GM20431 (cell line): ENCODE results near the gene BCAR3.
"Not testable (repeated sequence)": the region's sequence is repeated elsewhere in the genome, so short reads cannot be mapped to it uniquely, and the experiment has no call there.

Experiments
- in situ Hi-C: fragments of 300-500 bp; cut with MseI, MboI; formaldehyde crosslinking; loops from one replicate; pipeline ENCODE4 v1.15.0; 2020; ENCODE audit warnings: low sequenced_read_pairs; ENCODE audit not compliant: unreplicated experiment

The BCAR3 gene

GRCh38 chr1:93708734-93709481 lies 27.3 kb upstream of the BCAR3 start:
- in situ Hi-C loops: no loop called here

GRCh38 chr1:93707956-93708355 lies 26.3 kb upstream of the BCAR3 start:
- in situ Hi-C loops: no loop called here

- in situ Hi-C loops: no loop called here
Measured at GRCh38 chr1:93705892-93706500, 24.4 kb upstream of the BCAR3 start.

- in situ Hi-C loops: no loop called here
Measured at GRCh38 chr1:93704052-93704451, 22.4 kb upstream of the BCAR3 start.

GRCh38 chr1:93703643-93704042 lies 22.0 kb upstream of the BCAR3 start:
- in situ Hi-C loops: no loop called here

- in situ Hi-C loops: no loop called here
Measured at GRCh38 chr1:93702828-93703183, 21.2 kb upstream of the BCAR3 start.

- in situ Hi-C loops: no loop called here
Measured at GRCh38 chr1:93702111-93702827, 20.6 kb upstream of the BCAR3 start.

- in situ Hi-C loops: no loop called here
Measured at GRCh38 chr1:93701629-93702028, 20.0 kb upstream of the BCAR3 start.

- in situ Hi-C loops: no loop called here
Measured at GRCh38 chr1:93700532-93701469, 19.2 kb upstream of the BCAR3 start.

- in situ Hi-C loops: no loop called here
Measured at GRCh38 chr1:93699503-93700168, 18.0 kb upstream of the BCAR3 start.

- in situ Hi-C loops: no loop called here
Measured at GRCh38 chr1:93699049-93699384, 17.4 kb upstream of the BCAR3 start.

GRCh38 chr1:93698329-93699048 lies 16.9 kb upstream of the BCAR3 start:
- in situ Hi-C loops: no loop called here

GRCh38 chr1:93697566-93697965 lies 15.9 kb upstream of the BCAR3 start:
- in situ Hi-C loops: not testable (repeated sequence)

GRCh38 chr1:93695411-93696005 lies 13.9 kb upstream of the BCAR3 start:
- in situ Hi-C loops: no loop called here

- in situ Hi-C loops: no loop called here
Measured at GRCh38 chr1:93694819-93695218, 13.2 kb upstream of the BCAR3 start.

- in situ Hi-C loops: no loop called here
Measured at GRCh38 chr1:93694039-93694438, 12.4 kb upstream of the BCAR3 start.

- in situ Hi-C loops: no loop called here
Measured at GRCh38 chr1:93692983-93693591, 11.4 kb upstream of the BCAR3 start.

- in situ Hi-C loops: no loop called here
Measured at GRCh38 chr1:93692451-93692861, 10.8 kb upstream of the BCAR3 start.
